DOHH2 (cell line): ENCODE data around the gene GNPDA1.

ENCODE experiments used
- CTCF ChIP-seq: fragments of 200-600 bp; sonication (generic); IDR thresholded peaks from one replicate; pipeline ENCODE4 v1.5.1; 2014; ENCODE audit warnings: antibody characterized with exemption, mild to moderate bottlenecking, low read depth, low read length; ENCODE audit not compliant: poor library complexity, severe bottlenecking
- EZH2phosphoT487 ChIP-seq: fragments of 200-600 bp; sonication (generic); IDR thresholded peaks from 2 replicates; pipeline ENCODE4 v1.6.1; 2017; ENCODE audit warnings: borderline replicate concordance, mild to moderate bottlenecking, antibody characterized with exemption, low read length, moderate library complexity, mixed read lengths

- TF ChIP-seq CTCF (no peak), EZH2phosphoT487 (no peak)
Observed at GRCh38 chr5:141994511-141995136, 18.2 kb downstream of the GNPDA1 start.
